NB4 (cell line): ENCODE results near the gene CPXM2.

Experiments
- MYC ChIP-seq: IDR thresholded peaks from 2 replicates; pipeline ENCODE4 v1.6.1; 2011; ENCODE audit warnings: low read depth, low read length
- POLR2A ChIP-seq: IDR thresholded peaks from 2 replicates; pipeline ENCODE4 v1.6.1; 2011; ENCODE audit warnings: mild to moderate bottlenecking; ENCODE audit not compliant: insufficient read length; ENCODE audit errors: extremely low read depth
- TF ChIP-seq, protein P1 (sequence below): IDR thresholded peaks from one replicate; pipeline ENCODE4 v1.5.1; 2012; ENCODE audit warnings: low read depth, low read length
- TF ChIP-seq, protein P2 (sequence below): IDR thresholded peaks from 2 replicates; pipeline ENCODE4 v1.6.1; 2011; ENCODE audit warnings: low read depth, low read length

DNA sequence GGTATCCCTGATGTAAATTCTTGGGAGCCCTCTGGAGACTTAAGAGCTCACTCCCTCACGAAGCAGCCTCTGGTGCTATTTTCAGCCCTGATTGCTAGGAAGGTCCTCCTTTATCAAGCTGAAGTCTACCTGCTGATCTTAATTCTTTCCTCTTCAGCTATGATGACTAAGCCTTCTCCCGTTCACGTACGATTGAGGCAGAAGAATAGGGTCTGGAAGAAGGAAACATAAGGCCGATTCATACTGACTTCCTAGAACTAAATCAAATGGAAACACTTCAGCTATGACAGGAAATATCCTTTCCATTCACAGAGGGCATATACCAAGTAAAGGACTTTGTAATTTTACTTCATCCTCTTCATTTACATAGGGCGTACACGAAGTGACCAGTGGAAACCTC lies 107.0 kb downstream of the CPXM2 start:
- TF ChIP-seq POLR2A (no peak), MYC (no peak)
- TF ChIP-seq, protein P1, sequence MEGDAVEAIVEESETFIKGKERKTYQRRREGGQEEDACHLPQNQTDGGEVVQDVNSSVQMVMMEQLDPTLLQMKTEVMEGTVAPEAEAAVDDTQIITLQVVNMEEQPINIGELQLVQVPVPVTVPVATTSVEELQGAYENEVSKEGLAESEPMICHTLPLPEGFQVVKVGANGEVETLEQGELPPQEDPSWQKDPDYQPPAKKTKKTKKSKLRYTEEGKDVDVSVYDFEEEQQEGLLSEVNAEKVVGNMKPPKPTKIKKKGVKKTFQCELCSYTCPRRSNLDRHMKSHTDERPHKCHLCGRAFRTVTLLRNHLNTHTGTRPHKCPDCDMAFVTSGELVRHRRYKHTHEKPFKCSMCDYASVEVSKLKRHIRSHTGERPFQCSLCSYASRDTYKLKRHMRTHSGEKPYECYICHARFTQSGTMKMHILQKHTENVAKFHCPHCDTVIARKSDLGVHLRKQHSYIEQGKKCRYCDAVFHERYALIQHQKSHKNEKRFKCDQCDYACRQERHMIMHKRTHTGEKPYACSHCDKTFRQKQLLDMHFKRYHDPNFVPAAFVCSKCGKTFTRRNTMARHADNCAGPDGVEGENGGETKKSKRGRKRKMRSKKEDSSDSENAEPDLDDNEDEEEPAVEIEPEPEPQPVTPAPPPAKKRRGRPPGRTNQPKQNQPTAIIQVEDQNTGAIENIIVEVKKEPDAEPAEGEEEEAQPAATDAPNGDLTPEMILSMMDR: no peak
- TF ChIP-seq, protein P2, sequence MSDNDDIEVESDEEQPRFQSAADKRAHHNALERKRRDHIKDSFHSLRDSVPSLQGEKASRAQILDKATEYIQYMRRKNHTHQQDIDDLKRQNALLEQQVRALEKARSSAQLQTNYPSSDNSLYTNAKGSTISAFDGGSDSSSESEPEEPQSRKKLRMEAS: no peak
